ENCODE results near the gene ITK.

The ITK gene

GRCh38 chr5:157288405-157289163, 107.9 kb downstream of the ITK start:
- no peaks in the 10 kb centered on the region for H3K9me3 ChIP-seq (ENCODE audit: insufficient read depth, low read length, severe bottlenecking)
- no peak overlapping the region for H3K4me2 ChIP-seq (ENCODE audit: insufficient read depth, low read length)
- H4K20me1 ChIP-seq (ENCODE audit: insufficient read depth, low read length) = peaks cover 66% of the 10 kb centered on the region
- H2AFZ ChIP-seq (ENCODE audit: low read depth, low read length) = no peak overlapping the region
- ATAC-seq (ENCODE audit: insufficient read depth, low read depth) = no peak
- TF ChIP-seq EZH2 (IDR thresholded peaks at IDR 0.05; ENCODE audit: borderline replicate concordance, low read depth, low read length, severe bottlenecking) = no peak
- TF ChIP-seq CTCF (IDR thresholded peaks at IDR 0.05; ENCODE audit: borderline replicate concordance, extremely low read depth, low read length, poor library complexity, severe bottlenecking) = no peak
- peaks cover 87% of the 10 kb centered on the region for H3K36me3 ChIP-seq (ENCODE audit: insufficient read depth, low read length)
- no peak overlapping the region for H3K4me3 ChIP-seq (ENCODE audit: low read depth in 1 of 2, low read length in 2 of 2)
- no peak for DNase-seq
- H3K9ac ChIP-seq (ENCODE audit: low read depth, low read length) = no peak overlapping the region
- peaks cover 2% of the 10 kb centered on the region; the same call in 1 of the 2 replicates for H3K4me1 ChIP-seq (ENCODE audit: insufficient read depth, low read length)
- H3K27me3 ChIP-seq (ENCODE audit: insufficient read depth, low read length, poor library complexity) = no peaks in the 10 kb centered on the region
- peaks cover 81% of the 10 kb centered on the region for H3K79me2 ChIP-seq (ENCODE audit: insufficient read depth, low read length)
- H3K27ac ChIP-seq (ENCODE audit: low read length) = 0 out of 2 replicates have a peak overlapping the region, but pooled peaks have one; percentile 26

GRCh38 chr5:157289164-157289819, 108.7 kb downstream of the ITK start:
- TF ChIP-seq EZH2 (IDR thresholded peaks at IDR 0.05; ENCODE audit: borderline replicate concordance, low read depth, low read length, severe bottlenecking) (no peak), CTCF (IDR thresholded peaks at IDR 0.05; ENCODE audit: borderline replicate concordance, extremely low read depth, low read length, poor library complexity, severe bottlenecking) (no peak)
- H3K4me3 ChIP-seq (ENCODE audit: low read depth in 1 of 2, low read length in 2 of 2) = no peak overlapping the region
- H3K36me3 ChIP-seq (ENCODE audit: insufficient read depth, low read length) = peaks cover 92% of the 10 kb centered on the region
- no peaks in the 10 kb centered on the region for H3K9me3 ChIP-seq (ENCODE audit: insufficient read depth, low read length, severe bottlenecking)
- no peak overlapping the region for H2AFZ ChIP-seq (ENCODE audit: low read depth, low read length)
- peaks cover 63% of the 10 kb centered on the region for H4K20me1 ChIP-seq (ENCODE audit: insufficient read depth, low read length)
- no peak overlapping the region for H3K4me2 ChIP-seq (ENCODE audit: insufficient read depth, low read length)
- H3K79me2 ChIP-seq (ENCODE audit: insufficient read depth, low read length) = peaks cover 78% of the 10 kb centered on the region
- DNase-seq = no peak
- no peaks in the 10 kb centered on the region for H3K4me1 ChIP-seq (ENCODE audit: insufficient read depth, low read length)
- no peak overlapping the region for H3K9ac ChIP-seq (ENCODE audit: low read depth, low read length)
- H3K27me3 ChIP-seq (ENCODE audit: insufficient read depth, low read length, poor library complexity) = no peaks in the 10 kb centered on the region
- H3K27ac ChIP-seq (ENCODE audit: low read length) = no peak overlapping the region
- no peak for ATAC-seq (ENCODE audit: insufficient read depth, low read depth)

- H3K4me3 ChIP-seq (ENCODE audit: low read depth in 1 of 2, low read length in 2 of 2) = no peak overlapping the region
- no peaks in the 10 kb centered on the region for H3K27me3 ChIP-seq (ENCODE audit: insufficient read depth, low read length, poor library complexity)
- no peak overlapping the region for H3K27ac ChIP-seq (ENCODE audit: low read length)
- H3K36me3 ChIP-seq (ENCODE audit: insufficient read depth, low read length) = peaks cover 93% of the 10 kb centered on the region
- no peaks in the 10 kb centered on the region for H3K9me3 ChIP-seq (ENCODE audit: insufficient read depth, low read length, severe bottlenecking)
- peaks cover 74% of the 10 kb centered on the region for H3K79me2 ChIP-seq (ENCODE audit: insufficient read depth, low read length)
- no peak overlapping the region for H2AFZ ChIP-seq (ENCODE audit: low read depth, low read length)
- ATAC-seq (ENCODE audit: insufficient read depth, low read depth) = no peak
- H4K20me1 ChIP-seq (ENCODE audit: insufficient read depth, low read length) = peaks cover 59% of the 10 kb centered on the region
- no peak for DNase-seq
- H3K4me1 ChIP-seq (ENCODE audit: insufficient read depth, low read length) = no peaks in the 10 kb centered on the region
- H3K4me2 ChIP-seq (ENCODE audit: insufficient read depth, low read length) = no peak overlapping the region
- no peak overlapping the region for H3K9ac ChIP-seq (ENCODE audit: low read depth, low read length)
- TF ChIP-seq EZH2 (IDR thresholded peaks at IDR 0.05; ENCODE audit: borderline replicate concordance, low read depth, low read length, severe bottlenecking) = no peak
- no peak for TF ChIP-seq CTCF (IDR thresholded peaks at IDR 0.05; ENCODE audit: borderline replicate concordance, extremely low read depth, low read length, poor library complexity, severe bottlenecking)
Measured at GRCh38 chr5:157290156-157290980, 109.7 kb downstream of the ITK start.

All from DND-41 (cell line).